NB4 (cell line): ENCODE measurements around the gene DAPK3.
"Not testable (repeated sequence)": the region's sequence is repeated elsewhere in the genome, so short reads cannot be mapped to it uniquely, and the experiment has no call there.

Source experiments
- CTCF ChIP-seq: IDR thresholded peaks from one replicate; pipeline ENCODE4 v1.5.1; 2012; ENCODE audit warnings: low read depth, low read length
- MAX ChIP-seq: IDR thresholded peaks from 2 replicates; pipeline ENCODE4 v1.6.1; 2011; ENCODE audit warnings: low read depth, low read length
- POLR2A ChIP-seq: IDR thresholded peaks from 2 replicates; pipeline ENCODE4 v1.6.1; 2011; ENCODE audit warnings: mild to moderate bottlenecking; ENCODE audit not compliant: insufficient read length; ENCODE audit errors: extremely low read depth

- TF ChIP-seq POLR2A, CTCF, MAX: not testable (repeated sequence)
Observed at GRCh38 chr19:3952755-3953276, 18.1 kb downstream of the DAPK3 start.
